ENCODE measurements around the gene DNAH2. TPM values are rescaled to one million over a fixed set of nuclear protein-coding genes. Genes with fewer than 3 reads are reported as not detected.

DNAH2 gene
- total RNA-seq, 1 donor from 2014 or later = 0.29 TPM

DNA sequence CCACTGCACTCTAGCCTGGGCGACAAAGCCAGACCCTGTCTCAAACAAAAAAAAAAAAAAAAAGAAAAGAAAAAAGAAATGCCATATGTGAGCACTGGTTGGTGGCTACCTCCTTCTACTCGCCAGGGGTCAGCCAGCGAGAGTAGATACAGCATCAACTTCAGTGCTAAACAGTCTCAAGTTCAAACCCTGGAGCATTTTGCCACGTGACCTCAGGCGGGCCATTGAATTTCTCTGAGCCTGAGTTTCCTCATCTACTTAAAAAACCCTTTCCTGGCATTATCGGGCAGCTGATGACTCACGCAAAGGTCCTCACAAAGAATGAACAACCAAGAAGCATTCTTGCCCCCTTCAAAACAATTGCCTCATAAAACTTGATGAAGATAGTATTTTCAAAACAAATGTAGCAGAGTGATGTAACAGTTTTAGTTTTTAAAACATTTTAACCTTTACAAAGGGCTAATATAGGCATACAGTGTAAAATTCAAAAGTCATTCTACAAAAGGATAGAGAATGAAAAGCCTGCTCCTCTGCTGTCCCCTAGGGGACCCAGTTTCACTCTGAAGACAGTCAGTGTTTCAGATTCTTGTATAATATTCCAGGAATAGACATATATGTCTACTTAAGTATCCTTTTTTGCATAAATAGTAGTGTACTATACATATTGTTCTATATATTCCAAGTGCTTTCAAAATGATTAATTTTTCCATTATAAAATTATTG is 28.4 kb downstream of the DNAH2 start:
- Mint-ChIP-seq H3K4me1 (ENCODE audit: low read depth) (peaks cover 2% of the 10 kb centered on the region), H3K9me3 (ENCODE audit: low read depth) (no peaks in the 10 kb centered on the region), H3K4me3 (ENCODE audit: low read depth) (no peak overlapping the region), H3K27ac (no peak overlapping the region), H3K36me3 (ENCODE audit: insufficient read depth) (no peaks in the 10 kb centered on the region), H3K27me3 (peaks cover 21% of the 10 kb centered on the region)
- DNase-seq (ENCODE audit: low spot score, unreplicated experiment) = no peak
- peak; percentile 24 for TF ChIP-seq CTCF (IDR thresholded peaks at IDR 0.05; ENCODE audit: unreplicated experiment)

- Mint-ChIP-seq H3K27ac (no peak overlapping the region), H3K27me3 (peaks cover 17% of the 10 kb centered on the region), H3K36me3 (ENCODE audit: insufficient read depth) (no peaks in the 10 kb centered on the region), H3K4me3 (ENCODE audit: low read depth) (no peak overlapping the region), H3K9me3 (ENCODE audit: low read depth) (no peaks in the 10 kb centered on the region), H3K4me1 (ENCODE audit: low read depth) (peaks cover 2% of the 10 kb centered on the region)
- TF ChIP-seq CTCF (IDR thresholded peaks at IDR 0.05; ENCODE audit: unreplicated experiment) = no peak
- no peak for DNase-seq (ENCODE audit: low spot score, unreplicated experiment)
Measured at GRCh38 chr17:7747635-7748071, 30.1 kb downstream of the DNAH2 start.

DNA sequence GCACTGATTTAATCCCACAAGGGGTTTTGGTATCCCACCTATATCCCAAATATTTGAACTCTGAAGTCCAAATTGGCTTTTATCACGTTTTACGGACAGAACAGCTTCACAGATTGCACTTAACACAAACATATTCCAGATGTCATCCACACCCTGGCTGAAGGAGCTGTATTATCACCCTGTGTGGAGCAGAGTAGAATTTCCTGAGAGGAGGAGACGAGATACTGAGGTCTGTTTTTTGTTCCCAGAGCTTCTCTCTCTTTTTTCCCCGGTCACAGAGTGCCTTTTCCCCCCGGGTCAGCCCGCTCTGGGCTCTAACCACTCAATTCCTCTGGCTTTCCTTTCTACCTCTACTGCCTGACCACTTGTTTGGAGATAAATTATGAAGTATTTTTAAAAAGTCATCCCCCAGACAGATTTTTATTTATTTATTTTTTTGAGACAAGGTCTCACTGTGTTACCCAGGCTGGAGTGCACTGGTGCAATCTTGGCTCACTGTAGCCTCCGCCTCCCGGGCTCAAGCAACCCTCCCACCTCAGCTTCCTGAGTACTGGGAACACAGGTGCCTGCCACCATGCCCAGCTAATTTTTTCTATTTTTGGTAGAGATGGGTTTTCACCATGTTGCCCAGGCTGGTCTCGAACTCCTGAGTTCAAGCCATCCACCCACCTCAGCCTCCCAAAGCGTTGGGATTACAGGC is 30.7 kb downstream of the DNAH2 start:
- H3K27me3 Mint-ChIP-seq = peaks cover 20% of the 10 kb centered on the region
- TF ChIP-seq CTCF (IDR thresholded peaks at IDR 0.05; ENCODE audit: unreplicated experiment) = no peak
- H3K9me3 Mint-ChIP-seq (ENCODE audit: low read depth) = no peaks in the 10 kb centered on the region
- no peak for DNase-seq (ENCODE audit: low spot score, unreplicated experiment)
- no peak overlapping the region for H3K4me3 Mint-ChIP-seq (ENCODE audit: low read depth)
- H3K4me1 Mint-ChIP-seq (ENCODE audit: low read depth) = peaks cover 2% of the 10 kb centered on the region
- H3K36me3 Mint-ChIP-seq (ENCODE audit: insufficient read depth) = no peaks in the 10 kb centered on the region
- H3K27ac Mint-ChIP-seq = no peak overlapping the region

DNA sequence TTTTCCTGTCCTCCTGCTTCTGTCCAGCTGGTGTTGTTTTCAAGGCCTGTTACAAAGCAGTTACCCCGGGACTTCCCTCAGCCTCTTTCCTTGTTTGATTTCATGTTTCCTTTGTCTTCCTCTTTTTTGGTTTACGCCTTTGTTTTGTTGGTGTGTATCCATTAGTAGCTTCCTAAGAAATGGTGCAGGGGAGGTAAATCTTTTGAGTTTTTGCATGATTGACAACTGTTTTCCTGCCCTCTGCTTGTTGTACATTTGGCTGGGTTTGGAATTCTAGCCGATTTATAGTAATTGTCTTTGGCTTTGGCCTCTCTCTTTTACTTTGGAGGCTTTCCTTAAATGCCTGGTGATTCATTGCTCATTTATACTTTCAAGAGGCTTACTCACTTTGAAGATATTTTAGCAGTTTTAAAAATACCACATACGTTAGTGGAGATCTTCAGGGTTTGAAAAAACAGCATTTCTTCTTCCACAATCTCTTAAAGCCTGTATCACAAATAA is 32.8 kb downstream of the DNAH2 start:
- Mint-ChIP-seq H3K4me3 (ENCODE audit: low read depth) (no peak overlapping the region), H3K4me1 (ENCODE audit: low read depth) (no peaks in the 10 kb centered on the region), H3K9me3 (ENCODE audit: low read depth) (no peaks in the 10 kb centered on the region), H3K27me3 (peaks cover 34% of the 10 kb centered on the region), H3K27ac (no peak overlapping the region), H3K36me3 (ENCODE audit: insufficient read depth) (no peaks in the 10 kb centered on the region)
- no peak for TF ChIP-seq CTCF (IDR thresholded peaks at IDR 0.05; ENCODE audit: unreplicated experiment)
- DNase-seq (ENCODE audit: low spot score, unreplicated experiment) = no peak

GRCh38 chr17:7754656-7755055 is 37.1 kb downstream of the DNAH2 start:
- Mint-ChIP-seq H3K9me3 (ENCODE audit: low read depth) (no peaks in the 10 kb centered on the region), H3K4me1 (ENCODE audit: low read depth) (no peaks in the 10 kb centered on the region), H3K4me3 (ENCODE audit: low read depth) (no peak overlapping the region), H3K27me3 (peaks cover 32% of the 10 kb centered on the region), H3K36me3 (ENCODE audit: insufficient read depth) (no peaks in the 10 kb centered on the region), H3K27ac (no peak overlapping the region)
- no peak for DNase-seq (ENCODE audit: low spot score, unreplicated experiment)
- TF ChIP-seq CTCF (IDR thresholded peaks at IDR 0.05; ENCODE audit: unreplicated experiment) = no peak

Measured in progenitor cell of endocrine pancreas (in vitro differentiated cells).